Fibroblast of mammary gland (primary cell): ENCODE results near the gene TICRR.
A peak's percentile ranks its signal among the peaks of the same experiment; 100 is the strongest.

Experiments used
- DNase-seq: peaks from one replicate; pipeline ENCODE4 v3.0.0-alpha.2; 2010; ENCODE audit warnings: low read depth
- H3K4me3 ChIP-seq: 2 replicates; pipeline ENCODE4 v1.5.1; 2011; ENCODE audit warnings: low read depth, mild to moderate bottlenecking, low read length, moderate library complexity; ENCODE audit not compliant: control insufficient read depth
- CTCF ChIP-seq: conservative IDR thresholded peaks from 2 replicates; pipeline ENCODE4 v1.5.1; 2011; ENCODE audit warnings: low read depth, low read length, inconsistent platforms; ENCODE audit not compliant: control insufficient read depth, insufficient read depth

The TICRR gene

GRCh38 chr15:89575146-89575655 is at the start of gene TICRR:
TSS of gene TICRR (plus strand) at chr15:89575469. CDS start at chr15:89575587, 118 bp downstream.
- peak; percentile 100 for DNase-seq
- TF ChIP-seq CTCF = no peak
- peak within 1 kb of the TSS; percentile 83 for H3K4me3 ChIP-seq

GRCh38 chr15:89526181-89526580 is 49.1 kb upstream of the TICRR start:
- no peak for DNase-seq
- no peak for TF ChIP-seq CTCF

GRCh38 chr15:89526601-89527441 is 48.4 kb upstream of the TICRR start:
- TF ChIP-seq CTCF = no peak
- DNase-seq = no peak

More at GRCh38 chr15:89526181-89526580, 49.1 kb upstream of the TICRR start:
- H3K4me3 ChIP-seq = no peak overlapping the region

GRCh38 chr15:89528757-89529352 is 46.4 kb upstream of the TICRR start:
- no peak for TF ChIP-seq CTCF
- no peak overlapping the region for H3K4me3 ChIP-seq

More at GRCh38 chr15:89526601-89527441, 48.4 kb upstream of the TICRR start:
- no peak overlapping the region for H3K4me3 ChIP-seq

GRCh38 chr15:89530976-89531375 is 44.3 kb upstream of the TICRR start:
- H3K4me3 ChIP-seq = no peak overlapping the region

More at GRCh38 chr15:89528757-89529352, 46.4 kb upstream of the TICRR start:
- no peak for DNase-seq

More at GRCh38 chr15:89530976-89531375, 44.3 kb upstream of the TICRR start:
- no peak for DNase-seq
- TF ChIP-seq CTCF = no peak
